ENCODE results near the gene PRUNE2. TPM values are rescaled to one million over a fixed set of nuclear protein-coding genes. Genes with fewer than 3 reads are reported as not detected.

The PRUNE2 gene
- total RNA-seq, 2 experiments from 2014 or later, result 0.38 to 0.72 TPM

GRCh38 chr9:76644647-76645250, 261.2 kb downstream of the PRUNE2 start:
- no peak for DNase-seq
- H3K27ac Mint-ChIP-seq, result no peak overlapping the region
- no peaks in the 10 kb centered on the region for H3K4me1 Mint-ChIP-seq (ENCODE audit: low read depth)
- H3K27me3 Mint-ChIP-seq, result no peaks in the 10 kb centered on the region
- CTCF ChIA-PET, result no interaction called here
- TF ChIP-seq CTCF (IDR thresholded peaks at IDR 0.05), result no peak
- intact Hi-C loops (cut with micrococcal nuclease), result no loop called here
- H3K36me3 Mint-ChIP-seq (ENCODE audit: low read depth), result no peaks in the 10 kb centered on the region
- no peak overlapping the region for H3K4me3 Mint-ChIP-seq
- no peaks in the 10 kb centered on the region for H3K9me3 Mint-ChIP-seq
- POLR2A ChIA-PET, result no interaction called here
- ATAC-seq, result no peak

- intact Hi-C loops (cut with micrococcal nuclease), result no loop called here
- no peak for DNase-seq
- no peaks in the 10 kb centered on the region for H3K36me3 Mint-ChIP-seq (ENCODE audit: low read depth)
- H3K4me3 Mint-ChIP-seq, result no peak overlapping the region
- TF ChIP-seq CTCF (IDR thresholded peaks at IDR 0.05), result no peak
- H3K27ac Mint-ChIP-seq, result no peak overlapping the region
- no peaks in the 10 kb centered on the region for H3K9me3 Mint-ChIP-seq
- ChIA-PET CTCF (no interaction called here), POLR2A (no interaction called here)
- H3K27me3 Mint-ChIP-seq, result no peaks in the 10 kb centered on the region
- no peaks in the 10 kb centered on the region for H3K4me1 Mint-ChIP-seq (ENCODE audit: low read depth)
- no peak for ATAC-seq
Measured at GRCh38 chr9:76644171-76644570, 261.7 kb downstream of the PRUNE2 start.

DNA sequence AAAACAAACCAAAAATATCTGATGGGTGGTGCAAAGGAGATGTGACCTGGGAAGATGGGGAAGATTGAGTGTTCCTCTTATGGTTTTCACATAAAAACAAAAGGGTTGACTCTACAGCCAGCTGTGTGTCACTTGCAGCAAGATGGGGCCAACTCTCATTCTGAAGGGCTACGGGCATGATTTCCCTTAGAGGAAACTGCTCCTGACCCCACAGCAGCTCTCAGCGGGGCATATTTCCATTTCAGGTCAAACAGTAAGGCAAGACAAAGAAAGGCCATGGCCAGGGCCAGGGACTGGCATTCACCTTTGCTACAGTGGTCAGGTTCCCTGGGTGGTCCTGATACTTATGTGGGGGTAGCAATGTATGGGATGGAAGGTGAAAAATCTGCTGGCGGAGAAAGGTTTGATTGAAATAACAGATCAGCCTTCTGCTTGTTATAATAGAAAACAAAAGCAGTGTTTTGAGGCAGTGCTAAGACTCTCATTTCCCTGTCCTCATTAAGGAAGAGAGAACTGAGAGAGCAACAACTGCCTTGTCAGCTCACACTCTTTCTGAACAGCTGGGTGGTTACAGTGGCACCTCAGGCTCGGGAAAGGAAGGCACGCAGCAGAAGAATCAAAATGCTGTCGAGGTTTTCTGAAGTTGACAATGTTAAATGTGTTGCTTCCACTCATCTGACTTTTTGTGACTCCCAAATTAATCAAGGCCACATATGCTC, 262.4 kb downstream of the PRUNE2 start:
- ChIA-PET CTCF (no interaction called here), POLR2A (no interaction called here)
- TF ChIP-seq CTCF (IDR thresholded peaks at IDR 0.05), result no peak
- H3K4me3 Mint-ChIP-seq, result no peak overlapping the region
- no peaks in the 10 kb centered on the region for H3K4me1 Mint-ChIP-seq (ENCODE audit: low read depth)
- H3K27ac Mint-ChIP-seq, result no peak overlapping the region
- intact Hi-C loops (cut with micrococcal nuclease), result no loop called here
- no peaks in the 10 kb centered on the region for H3K27me3 Mint-ChIP-seq
- no peak for ATAC-seq
- no peaks in the 10 kb centered on the region for H3K36me3 Mint-ChIP-seq (ENCODE audit: low read depth)
- DNase-seq, result no peak
- no peaks in the 10 kb centered on the region for H3K9me3 Mint-ChIP-seq

DNA sequence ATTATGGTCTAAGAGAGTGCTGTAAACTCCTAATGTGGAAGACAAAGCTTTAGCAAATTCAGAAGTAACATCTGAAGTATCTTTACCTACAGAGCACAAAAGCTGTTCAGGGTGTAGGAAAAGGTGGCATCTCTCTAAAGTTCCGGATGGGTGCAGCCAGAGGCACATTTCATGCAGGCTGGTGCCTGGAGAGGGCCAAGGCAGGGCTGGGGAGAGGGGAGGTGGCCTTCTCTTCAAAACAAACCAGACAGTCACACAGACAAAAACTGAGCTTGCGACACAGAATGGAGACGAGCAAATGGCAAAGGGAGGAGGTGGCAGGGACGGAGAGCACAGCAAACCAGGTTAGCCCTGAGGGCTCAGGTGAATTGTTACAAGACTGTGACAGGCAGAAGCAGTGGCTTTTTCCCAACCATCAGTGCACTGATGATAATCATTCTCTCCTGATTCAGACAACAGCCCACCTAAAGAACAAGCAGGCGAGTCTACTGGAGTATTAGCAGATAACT, 263.2 kb downstream of the PRUNE2 start:
- no peaks in the 10 kb centered on the region for H3K9me3 Mint-ChIP-seq
- no peaks in the 10 kb centered on the region for H3K36me3 Mint-ChIP-seq (ENCODE audit: low read depth)
- peaks cover 3% of the 10 kb centered on the region for H3K4me1 Mint-ChIP-seq (ENCODE audit: low read depth)
- H3K4me3 Mint-ChIP-seq, result no peak overlapping the region
- ChIA-PET CTCF (interaction anchor here (1.4 kb wide), 1 partner anchor 62 kb away, joined by 3 read pairs; no protein-coding TSS in a partner anchor), POLR2A (no interaction called here)
- H3K27me3 Mint-ChIP-seq, result no peaks in the 10 kb centered on the region
- DNase-seq (no peak), ATAC-seq (no peak)
- no peak overlapping the region for H3K27ac Mint-ChIP-seq
- TF ChIP-seq CTCF (IDR thresholded peaks at IDR 0.05), result no peak
- intact Hi-C loops (cut with micrococcal nuclease), result no loop called here

DNA sequence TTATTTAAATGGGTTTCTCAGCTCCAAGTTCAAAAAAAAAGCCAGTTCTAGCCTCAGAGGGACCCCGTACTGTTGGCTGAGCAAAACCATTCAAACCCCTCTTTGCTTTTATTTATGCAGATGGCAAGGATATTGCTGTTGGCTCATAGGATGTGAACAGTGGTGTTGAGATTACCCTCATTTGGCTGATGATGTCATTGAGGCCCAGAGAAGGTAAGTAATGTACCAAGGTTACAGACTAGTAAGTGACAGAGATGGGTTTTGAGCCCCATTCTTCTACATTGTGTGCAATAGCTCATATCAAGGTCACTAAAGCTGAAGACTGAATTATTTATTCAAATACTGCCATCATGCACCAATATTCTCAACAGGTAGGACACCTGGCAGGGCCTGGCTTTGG, 263.8 kb downstream of the PRUNE2 start:
- no peak overlapping the region for H3K27ac Mint-ChIP-seq
- no peaks in the 10 kb centered on the region for H3K9me3 Mint-ChIP-seq
- TF ChIP-seq CTCF (IDR thresholded peaks at IDR 0.05), result no peak
- no peak overlapping the region for H3K4me3 Mint-ChIP-seq
- no peaks in the 10 kb centered on the region for H3K36me3 Mint-ChIP-seq (ENCODE audit: low read depth)
- CTCF ChIA-PET, result interaction anchor here (1.4 kb wide), 2 partner anchors 9 to 62 kb away, joined by 3 to 4 read pairs; no protein-coding TSS in a partner anchor
- DNase-seq (no peak), ATAC-seq (no peak)
- peaks cover 9% of the 10 kb centered on the region for H3K4me1 Mint-ChIP-seq (ENCODE audit: low read depth)
- intact Hi-C loops (cut with micrococcal nuclease), result no loop called here
- POLR2A ChIA-PET, result interaction anchor here (0.9 kb wide), 1 partner anchor 959 kb away, joined by 3 read pairs; no protein-coding TSS in a partner anchor
- no peaks in the 10 kb centered on the region for H3K27me3 Mint-ChIP-seq

Data from activated CD8-positive, alpha-beta T cell treated with anti-CD3 and anti-CD28 coated beads for 36 hours (primary cell).